GM12878 (cell line): ENCODE measurements around the gene MGMT. TPM values are rescaled to one million over a fixed set of nuclear protein-coding genes. Genes with fewer than 3 reads are reported as not detected.

Experiments
- ATAC-seq: fragments of 200-7000 bp; cut with Tn5 transposase; 3 replicates; pipeline ENCODE4 v1.9.1; 2020; ENCODE audit warnings: mild to moderate bottlenecking, moderate library complexity
- BruUV-seq: library from RNA; stranded (reverse); fragments of 400-500 nt; replicated peaks from 2 replicates; lab custom pipeline; 2021; lab: Mats Ljungman, UMichigan
- CTCF ChIA-PET: fragments of 300-600 bp; sonication (Branson Sonifier 250); formaldehyde crosslinking; extraction: SDS; loops from one replicate; lab custom pipeline; 2021; ENCODE audit warnings: inconsistent platforms; lab: Yijun Ruan, JAX
- POLR2A ChIA-PET: fragments of 350-600 bp; formaldehyde crosslinking; extraction: SDS; loops from one replicate; lab custom pipeline; 2021; ENCODE audit warnings: inconsistent platforms; lab: Charles Lee
- RAD21 ChIA-PET: fragments of 300-600 bp; sonication (Branson Sonifier 250); formaldehyde crosslinking; loops from one replicate; lab custom pipeline; 2023; ENCODE audit warnings: antibody characterized with exemption; ENCODE audit not compliant: unreplicated experiment; lab: Charles Lee
- SMC1A ChIA-PET: fragments of 300-600 bp; sonication (Branson Sonifier 250); formaldehyde crosslinking; loops from one replicate; lab custom pipeline; 2023; ENCODE audit not compliant: unreplicated experiment, uncharacterized antibody; lab: Charles Lee
- DNase-seq: peaks from one replicate; pipeline ENCODE4 v3.0.0-alpha.2; 2011; ENCODE audit warnings: low read depth, low spot score
- FAIRE-seq: peaks from 3 replicates; lab custom pipeline; 2011; peaks lifted over from hg19 to GRCh38; lab: Jason Lieb, UNC
- H2AFZ ChIP-seq: 2 replicates; pipeline ENCODE4 v1.6.0; 2011; ENCODE audit warnings: low read depth, low read length, control low read depth; ENCODE audit not compliant: control insufficient read depth
- H3K27ac ChIP-seq: 2 replicates; pipeline ENCODE4 v1.5.1; 2011; ENCODE audit warnings: control low read depth; ENCODE audit not compliant: control insufficient read depth, insufficient read depth
- H3K27me3 ChIP-seq, 2 experiments: replicated peaks in 1 of 2; 2 replicates each; pipeline versions ENCODE4 v1.6.0 to v1.6.1; 2011; ENCODE audit warnings: low read length in 1 of 2; ENCODE audit not compliant: control insufficient read depth in 2 of 2, insufficient read depth in 2 of 2
- H3K36me3 ChIP-seq, 2 experiments: 2 replicates each; pipeline ENCODE4 v1.5.1; 2011; ENCODE audit warnings: low read length in 1 of 2; ENCODE audit not compliant: control insufficient read depth in 2 of 2, insufficient read depth in 2 of 2
- H3K4me1 ChIP-seq: 2 replicates; pipeline ENCODE4 v1.6.1; 2011; ENCODE audit warnings: mild to moderate bottlenecking, low read length, moderate library complexity, mixed read lengths; ENCODE audit not compliant: control insufficient read depth, insufficient read depth
- H3K4me2 ChIP-seq: 2 replicates; pipeline ENCODE4 v1.6.0; 2011; ENCODE audit warnings: control low read depth; ENCODE audit not compliant: control insufficient read depth, insufficient read depth
- H3K4me3 ChIP-seq: fragments of 200-600 bp; sonication (generic); 2 replicates; pipeline ENCODE4 v1.5.1; 2016
- H3K79me2 ChIP-seq: 2 replicates; pipeline ENCODE4 v1.6.0; 2011; ENCODE audit warnings: low read length; ENCODE audit not compliant: control insufficient read depth, insufficient read depth
- H3K9ac ChIP-seq: 2 replicates; pipeline ENCODE4 v1.8.0; 2011; ENCODE audit warnings: low read length, control low read depth, mixed read lengths; ENCODE audit not compliant: control insufficient read depth, insufficient read depth
- H3K9me3 ChIP-seq: replicated peaks from 3 replicates; pipeline ENCODE4 v1.5.1; 2011; ENCODE audit warnings: mild to moderate bottlenecking, low read length; ENCODE audit not compliant: control insufficient read depth, insufficient read depth
- H4K20me1 ChIP-seq: 2 replicates; pipeline ENCODE4 v1.6.0; 2011; ENCODE audit not compliant: control insufficient read depth, insufficient read depth
- CHD4 ChIP-seq: fragments of 200-600 bp; sonication (generic); IDR thresholded peaks from 2 replicates; pipeline ENCODE4 v1.6.1; 2016; ENCODE audit warnings: mild to moderate bottlenecking
- HCFC1 ChIP-seq: fragments of 150-350 bp; IDR thresholded peaks from 2 replicates; pipeline ENCODE4 v1.6.1; 2014; ENCODE audit warnings: low read length
- IKZF2 ChIP-seq, 2 experiments: fragments of 450-650 bp; IDR thresholded peaks; 2 replicates each; pipeline ENCODE4 v1.6.1; 2017; ENCODE audit warnings: mild to moderate bottlenecking in 2 of 2, moderate library complexity in 2 of 2
- IRF4 ChIP-seq: IDR thresholded peaks from 2 replicates; pipeline ENCODE4 v1.6.1; 2011; ENCODE audit warnings: low read depth, low read length
- NR2C1 ChIP-seq: fragments of 450-650 bp; IDR thresholded peaks from 2 replicates; pipeline ENCODE4 v1.6.1; 2017; ENCODE audit warnings: antibody characterized with exemption, mild to moderate bottlenecking, moderate library complexity
- POLR2AphosphoS5 ChIP-seq: IDR thresholded peaks from 2 replicates; pipeline ENCODE4 v1.6.1; 2011; ENCODE audit warnings: mild to moderate bottlenecking, low read length, inconsistent platforms
- SIN3A ChIP-seq: IDR thresholded peaks from 2 replicates; pipeline ENCODE4 v1.6.1; 2012; ENCODE audit warnings: low read depth, low read length, improper control_type of control experiment
- SMARCA5 ChIP-seq: fragments of 450-650 bp; IDR thresholded peaks from 2 replicates; pipeline ENCODE4 v1.6.1; 2017; ENCODE audit warnings: mild to moderate bottlenecking
- SMC3 ChIP-seq: IDR thresholded peaks from 2 replicates; pipeline ENCODE4 v1.6.1; 2011; ENCODE audit warnings: low read length, improper control_type of control experiment, borderline replicate concordance
- TAF1 ChIP-seq: IDR thresholded peaks from 2 replicates; pipeline ENCODE4 v1.6.1; 2011; ENCODE audit warnings: mild to moderate bottlenecking, low read depth, low read length, borderline replicate concordance
- WRNIP1 ChIP-seq: IDR thresholded peaks from 2 replicates; pipeline ENCODE4 v1.6.1; 2011; ENCODE audit warnings: low read depth, low read length, improper control_type of control experiment, borderline replicate concordance
- WGBS: methylation state at CpG from one replicate; pipeline ENCODE4 v1.1.6; 2016; ENCODE audit warnings: low lambda C conversion rate; ENCODE audit not compliant: insufficient replicate concordance, insufficient coverage; ENCODE audit errors: missing lambda C conversion rate; 5-methylcytosine and 5-hydroxymethylcytosine counted together
- in situ Hi-C: fragments of 300-500 bp; cut with MboI; formaldehyde crosslinking; loops from 9 replicates; pipeline ENCODE4 v1.14.3; 2018; ENCODE audit warnings: mixed read lengths
- intact Hi-C: fragments of 100-400 bp; cut with micrococcal nuclease; formaldehyde crosslinking; loops from one replicate; pipeline ENCODE4 v1.14.2; 2022; ENCODE audit not compliant: unreplicated experiment
- polyA plus RNA-seq, 11 experiments: library from polyadenylated mRNA; depleted of rRNA in 4 of 11; unstranded in 6 of 11; stranded (reverse) in 5 of 11; fragments of >200 nt; fragmentation: Nextera tagmentation in 4 of 11; fragmentation: Illumina TruSeq in 1 of 11; extraction: Ambion mirVana in 4 of 11; extraction: Trizol in 1 of 11; gene quantifications; 1 replicate in 1 of 11; 2 replicates in 10 of 11; pipeline versions ENCODE4 v1.2.1 to v1.2.3, GENCODE V29; 2011 to 2016; ENCODE audit warnings: inconsistent platforms in 2 of 11, missing spikeins in 2 of 11, low read depth in 1 of 11
- total RNA-seq, 4 experiments: library from RNA; depleted of rRNA in 3 of 4; stranded (reverse); fragments of >200 nt in 3 of 4; fragmentation: Illumina TruSeq in 1 of 4; extraction: Trizol in 1 of 4; gene quantifications; 2 replicates each; pipeline versions ENCODE4 v1.2.1 to v1.2.3, GENCODE V29; 2013 to 2021
- TF ChIP-seq, protein P1 (sequence below): fragments of 450-650 bp; IDR thresholded peaks from 2 replicates; pipeline ENCODE4 v1.6.1; 2018; ENCODE audit warnings: borderline replicate concordance, mild to moderate bottlenecking; ENCODE audit not compliant: partially characterized antibody
- TF ChIP-seq, protein P2 (sequence below): fragments of 450-650 bp; IDR thresholded peaks from 2 replicates; pipeline ENCODE4 v1.6.1; 2017; ENCODE audit warnings: mild to moderate bottlenecking, moderate library complexity

Gene MGMT
- total and polyA plus RNA-seq, 10 of the 15 experiments (the other 5 are each of a cell fraction or from before 2014, with no cell fraction given) = 0.16 to 24.2 (median 13.3) TPM

DNA sequence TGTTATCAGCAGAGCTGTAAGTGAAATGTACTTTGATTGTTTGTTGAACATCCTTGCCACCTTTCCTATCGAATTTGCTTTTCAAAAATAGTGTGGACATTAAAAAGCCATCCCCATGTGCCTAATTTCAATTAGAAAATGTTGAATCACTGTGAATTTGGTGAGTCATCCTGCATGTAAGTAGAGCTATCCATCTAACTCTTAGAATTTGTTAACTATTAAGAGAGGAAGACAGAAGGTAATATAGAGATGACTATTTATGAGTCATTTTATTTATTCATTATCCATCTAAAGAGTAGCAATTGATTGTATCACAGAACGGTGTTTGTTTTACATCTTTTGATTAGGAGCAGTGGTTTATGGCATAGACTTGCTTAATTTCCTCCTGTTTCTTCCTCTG lies 154.7 kb downstream of the MGMT start (continued):
- no peak for TF ChIP-seq TAF1
- TF ChIP-seq NR2C1 = no peak
- no peak for TF ChIP-seq IRF4
- no peak for TF ChIP-seq CHD4
- no peak for TF ChIP-seq SMARCA5
- TF ChIP-seq SMC3 = no peak
- no peak for TF ChIP-seq WRNIP1
- no peak for TF ChIP-seq POLR2AphosphoS5
- no peak for TF ChIP-seq HCFC1
- TF ChIP-seq, protein P1, sequence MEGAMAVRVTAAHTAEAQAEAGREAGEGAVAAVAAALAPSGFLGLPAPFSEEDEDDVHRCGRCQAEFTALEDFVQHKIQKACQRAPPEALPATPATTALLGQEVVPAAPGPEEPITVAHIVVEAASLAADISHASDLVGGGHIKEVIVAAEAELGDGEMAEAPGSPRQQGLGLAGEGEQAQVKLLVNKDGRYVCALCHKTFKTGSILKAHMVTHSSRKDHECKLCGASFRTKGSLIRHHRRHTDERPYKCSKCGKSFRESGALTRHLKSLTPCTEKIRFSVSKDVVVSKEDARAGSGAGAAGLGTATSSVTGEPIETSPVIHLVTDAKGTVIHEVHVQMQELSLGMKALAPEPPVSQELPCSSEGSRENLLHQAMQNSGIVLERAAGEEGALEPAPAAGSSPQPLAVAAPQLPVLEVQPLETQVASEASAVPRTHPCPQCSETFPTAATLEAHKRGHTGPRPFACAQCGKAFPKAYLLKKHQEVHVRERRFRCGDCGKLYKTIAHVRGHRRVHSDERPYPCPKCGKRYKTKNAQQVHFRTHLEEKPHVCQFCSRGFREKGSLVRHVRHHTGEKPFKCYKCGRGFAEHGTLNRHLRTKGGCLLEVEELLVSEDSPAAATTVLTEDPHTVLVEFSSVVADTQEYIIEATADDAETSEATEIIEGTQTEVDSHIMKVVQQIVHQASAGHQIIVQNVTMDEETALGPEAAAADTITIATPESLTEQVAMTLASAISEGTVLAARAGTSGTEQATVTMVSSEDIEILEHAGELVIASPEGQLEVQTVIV = no peak

- Histone ChIP-seq H3K9ac (no peak overlapping the region), H3K9me3 (no peaks in the 10 kb centered on the region), H3K27ac (no peak overlapping the region), H3K4me2 (no peak overlapping the region), H3K4me1 (no peaks in the 10 kb centered on the region), H3K36me3 (no peaks in the 10 kb centered on the region), H3K4me3 (no peak overlapping the region), H3K27me3 (no peaks in the 10 kb centered on the region), H2AFZ (no peak overlapping the region), H4K20me1 (no peaks in the 10 kb centered on the region), H3K79me2 (no peaks in the 10 kb centered on the region)
- intact Hi-C loops = no loop called here
- 100% methylated on average over 3 of the region's 3 CpGs for WGBS
- TF ChIP-seq IKZF2 (IDR thresholded peaks at IDR 0.05) = no peak
- TF ChIP-seq, protein P2, sequence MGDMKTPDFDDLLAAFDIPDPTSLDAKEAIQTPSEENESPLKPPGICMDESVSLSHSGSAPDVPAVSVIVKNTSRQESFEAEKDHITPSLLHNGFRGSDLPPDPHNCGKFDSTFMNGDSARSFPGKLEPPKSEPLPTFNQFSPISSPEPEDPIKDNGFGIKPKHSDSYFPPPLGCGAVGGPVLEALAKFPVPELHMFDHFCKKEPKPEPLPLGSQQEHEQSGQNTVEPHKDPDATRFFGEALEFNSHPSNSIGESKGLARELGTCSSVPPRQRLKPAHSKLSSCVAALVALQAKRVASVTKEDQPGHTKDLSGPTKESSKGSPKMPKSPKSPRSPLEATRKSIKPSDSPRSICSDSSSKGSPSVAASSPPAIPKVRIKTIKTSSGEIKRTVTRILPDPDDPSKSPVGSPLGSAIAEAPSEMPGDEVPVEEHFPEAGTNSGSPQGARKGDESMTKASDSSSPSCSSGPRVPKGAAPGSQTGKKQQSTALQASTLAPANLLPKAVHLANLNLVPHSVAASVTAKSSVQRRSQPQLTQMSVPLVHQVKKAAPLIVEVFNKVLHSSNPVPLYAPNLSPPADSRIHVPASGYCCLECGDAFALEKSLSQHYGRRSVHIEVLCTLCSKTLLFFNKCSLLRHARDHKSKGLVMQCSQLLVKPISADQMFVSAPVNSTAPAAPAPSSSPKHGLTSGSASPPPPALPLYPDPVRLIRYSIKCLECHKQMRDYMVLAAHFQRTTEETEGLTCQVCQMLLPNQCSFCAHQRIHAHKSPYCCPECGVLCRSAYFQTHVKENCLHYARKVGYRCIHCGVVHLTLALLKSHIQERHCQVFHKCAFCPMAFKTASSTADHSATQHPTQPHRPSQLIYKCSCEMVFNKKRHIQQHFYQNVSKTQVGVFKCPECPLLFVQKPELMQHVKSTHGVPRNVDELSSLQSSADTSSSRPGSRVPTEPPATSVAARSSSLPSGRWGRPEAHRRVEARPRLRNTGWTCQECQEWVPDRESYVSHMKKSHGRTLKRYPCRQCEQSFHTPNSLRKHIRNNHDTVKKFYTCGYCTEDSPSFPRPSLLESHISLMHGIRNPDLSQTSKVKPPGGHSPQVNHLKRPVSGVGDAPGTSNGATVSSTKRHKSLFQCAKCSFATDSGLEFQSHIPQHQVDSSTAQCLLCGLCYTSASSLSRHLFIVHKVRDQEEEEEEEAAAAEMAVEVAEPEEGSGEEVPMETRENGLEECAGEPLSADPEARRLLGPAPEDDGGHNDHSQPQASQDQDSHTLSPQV = no peak
- TF ChIP-seq SIN3A = no peak
- DNase-seq (no peak), FAIRE-seq (no peak), ATAC-seq (no peak)
- ChIA-PET RAD21 (no interaction called here), POLR2A (no interaction called here), SMC1A (no interaction called here), CTCF (no interaction called here)
- BruUV-seq = no TSS peak
- in situ Hi-C loops = no loop called here
Measured at GRCh38 chr10:129622291-129622690, 155.2 kb downstream of the MGMT start.
